Measurements from ENCODE around the gene SMURF1.

Gene SMURF1

GRCh38 chr7:99005776-99006175 lies 138.1 kb downstream of the SMURF1 start:
- no peak for DNase-seq (ENCODE audit: low spot score)

GRCh38 chr7:99004781-99005500 lies 139.0 kb downstream of the SMURF1 start:
- DNase-seq (ENCODE audit: low spot score): no peak

- no peak for DNase-seq (ENCODE audit: low spot score)
Measured at GRCh38 chr7:99004216-99004615, 139.7 kb downstream of the SMURF1 start.

- no peak for DNase-seq (ENCODE audit: low spot score)
Measured at GRCh38 chr7:99003419-99003818, 140.5 kb downstream of the SMURF1 start.

- no peak for DNase-seq (ENCODE audit: low spot score)
Measured at GRCh38 chr7:99002827-99003212, 141.1 kb downstream of the SMURF1 start.

- DNase-seq (ENCODE audit: low spot score): no peak
Measured at GRCh38 chr7:99002148-99002826, 141.6 kb downstream of the SMURF1 start.

GRCh38 chr7:99001482-99002147 lies 142.3 kb downstream of the SMURF1 start:
- DNase-seq (ENCODE audit: low spot score): peak; percentile 50

GRCh38 chr7:99000904-99001465 lies 142.9 kb downstream of the SMURF1 start:
- DNase-seq (ENCODE audit: low spot score): peak; percentile 67

- DNase-seq (ENCODE audit: low spot score): no peak
Measured at GRCh38 chr7:99000196-99000903, 143.6 kb downstream of the SMURF1 start.

GRCh38 chr7:98998821-98999725 lies 144.8 kb downstream of the SMURF1 start:
- DNase-seq (ENCODE audit: low spot score): no peak

GRCh38 chr7:98997846-98998245 lies 146.1 kb downstream of the SMURF1 start:
- no peak for DNase-seq (ENCODE audit: low spot score)

- DNase-seq (ENCODE audit: low spot score): peak; percentile 61
Measured at GRCh38 chr7:98996150-98996552, 147.8 kb downstream of the SMURF1 start.

- no peak for DNase-seq (ENCODE audit: low spot score)
Measured at GRCh38 chr7:98995523-98996149, 148.3 kb downstream of the SMURF1 start.

- DNase-seq (ENCODE audit: low spot score): no peak
Measured at GRCh38 chr7:98995111-98995510, 148.8 kb downstream of the SMURF1 start.

GRCh38 chr7:98994046-98994944 lies 149.6 kb downstream of the SMURF1 start:
- no peak for DNase-seq (ENCODE audit: low spot score)

- DNase-seq (ENCODE audit: low spot score): no peak
Measured at GRCh38 chr7:98993024-98993897, 150.6 kb downstream of the SMURF1 start.

GRCh38 chr7:98992076-98992475 lies 151.8 kb downstream of the SMURF1 start:
- no peak for DNase-seq (ENCODE audit: low spot score)

- no peak for DNase-seq (ENCODE audit: low spot score)
Measured at GRCh38 chr7:98991141-98991540, 152.8 kb downstream of the SMURF1 start.

- no peak for DNase-seq (ENCODE audit: low spot score)
Measured at GRCh38 chr7:98990356-98990755, 153.6 kb downstream of the SMURF1 start.
